ENCODE results near the gene ZBTB46.
"Not testable (repeated sequence)": the region's sequence is repeated elsewhere in the genome, so short reads cannot be mapped to it uniquely, and the experiment has no call there.

Gene ZBTB46

DNA sequence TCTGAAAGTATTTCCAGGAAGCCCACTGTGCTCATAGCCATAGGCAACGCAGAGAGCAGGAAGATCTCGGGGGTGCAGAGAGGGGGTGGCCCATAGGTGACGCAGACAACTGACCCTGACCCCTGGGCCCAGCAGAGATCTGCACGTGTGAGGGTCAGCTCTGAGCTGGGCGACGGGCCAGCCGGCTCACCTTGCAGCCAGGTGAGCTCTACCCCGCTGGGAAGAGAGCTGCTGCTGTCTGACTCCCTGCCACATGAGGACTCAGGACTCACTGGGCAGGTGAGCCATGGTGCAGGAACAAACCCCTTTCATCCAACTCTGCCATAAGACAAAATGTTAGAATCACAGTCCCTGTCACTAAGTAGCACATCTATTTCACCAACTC, 19.6 kb downstream of the ZBTB46 start:
- DNase-seq, result no peak

DNA sequence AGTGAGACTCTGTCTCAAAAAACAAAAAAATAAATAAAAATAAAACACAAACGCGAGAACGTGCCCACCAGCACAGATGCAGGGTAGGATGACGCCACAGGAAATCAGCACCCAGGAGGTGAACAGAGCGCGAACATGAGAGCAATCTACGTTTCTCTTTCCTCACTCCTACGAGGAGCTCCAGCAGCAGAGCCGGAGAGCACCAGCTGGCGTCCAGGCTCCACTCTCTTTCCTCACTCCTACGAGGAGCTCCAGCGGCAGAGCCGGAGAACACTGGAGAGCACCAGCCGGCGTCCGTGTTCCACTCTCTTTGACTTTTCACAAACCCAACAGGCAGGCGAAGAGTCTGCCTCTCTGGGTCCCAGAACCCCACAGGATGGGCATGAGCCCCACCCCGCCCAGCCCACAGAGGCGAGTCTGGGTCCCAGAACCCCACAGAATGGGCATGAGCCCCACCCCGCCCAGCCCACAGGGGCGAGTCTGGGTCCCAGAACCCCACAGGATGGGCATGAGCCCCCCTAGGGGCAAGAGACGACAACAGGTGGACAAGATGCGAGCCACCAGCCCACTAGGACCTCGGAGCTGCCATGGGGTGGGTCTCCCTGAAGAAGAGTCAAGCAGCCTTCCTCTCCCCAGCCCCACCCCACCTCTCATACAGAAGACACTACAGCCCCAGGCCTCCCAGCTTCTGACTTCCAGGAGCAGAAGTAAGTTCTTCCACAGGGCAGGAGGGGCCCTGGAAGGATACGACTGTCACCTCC, 20.2 kb downstream of the ZBTB46 start:
- no peak for DNase-seq

DNA sequence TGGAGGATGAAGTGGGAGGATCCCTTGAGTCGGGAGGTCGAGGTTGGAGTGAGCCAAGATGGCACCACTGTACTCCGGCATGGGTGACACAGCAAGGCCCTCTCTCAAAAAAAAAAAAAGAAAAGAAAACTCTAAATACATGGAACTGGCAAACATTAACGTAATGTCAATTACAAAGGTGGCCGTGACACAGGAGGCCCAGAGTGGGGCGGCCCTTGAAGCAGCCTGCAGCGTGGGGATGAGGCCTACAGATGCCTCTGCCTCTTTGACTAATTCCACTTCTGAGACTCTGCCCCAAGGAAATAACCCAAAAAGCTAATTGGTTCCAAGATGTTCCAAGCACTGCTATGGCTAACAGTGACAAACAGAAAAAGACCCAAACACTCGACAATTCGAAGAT, 21.2 kb downstream of the ZBTB46 start:
- no peak for DNase-seq

DNA sequence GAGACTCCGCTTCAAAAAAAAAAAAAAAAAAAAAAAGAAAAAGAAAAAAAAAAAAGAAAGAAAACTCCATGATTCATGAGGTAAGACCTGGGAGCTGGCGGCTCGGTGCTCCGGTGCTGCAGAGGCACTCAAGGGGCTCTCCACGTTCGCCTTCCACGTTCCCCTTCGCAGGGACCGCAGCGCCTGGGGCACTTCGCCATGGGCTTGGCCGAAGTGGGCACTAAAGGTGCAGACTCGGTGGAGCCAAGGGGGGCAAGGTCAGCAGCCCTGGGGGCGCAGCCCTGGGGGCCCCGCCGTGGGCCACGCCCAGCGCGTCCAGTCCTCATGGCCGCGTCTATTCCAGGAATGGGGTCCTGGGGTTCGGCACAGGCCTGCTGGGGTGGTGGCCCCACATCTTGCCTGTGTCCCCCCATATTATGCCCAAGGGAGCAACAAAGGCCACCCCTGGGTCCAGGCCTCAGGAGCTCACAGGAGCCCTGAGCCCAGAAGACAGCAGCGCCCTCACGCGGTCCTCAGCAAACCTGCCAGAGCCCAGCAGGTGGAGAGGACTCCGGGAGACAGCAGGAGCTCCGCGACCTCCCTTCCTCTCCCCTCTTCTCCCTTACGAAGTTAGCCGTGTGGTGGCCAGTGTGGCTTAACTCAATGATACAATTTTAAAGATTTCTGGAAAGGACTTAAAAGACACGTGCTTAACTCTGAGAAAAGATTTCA, 21.9 kb downstream of the ZBTB46 start:
- no peak for DNase-seq

DNA sequence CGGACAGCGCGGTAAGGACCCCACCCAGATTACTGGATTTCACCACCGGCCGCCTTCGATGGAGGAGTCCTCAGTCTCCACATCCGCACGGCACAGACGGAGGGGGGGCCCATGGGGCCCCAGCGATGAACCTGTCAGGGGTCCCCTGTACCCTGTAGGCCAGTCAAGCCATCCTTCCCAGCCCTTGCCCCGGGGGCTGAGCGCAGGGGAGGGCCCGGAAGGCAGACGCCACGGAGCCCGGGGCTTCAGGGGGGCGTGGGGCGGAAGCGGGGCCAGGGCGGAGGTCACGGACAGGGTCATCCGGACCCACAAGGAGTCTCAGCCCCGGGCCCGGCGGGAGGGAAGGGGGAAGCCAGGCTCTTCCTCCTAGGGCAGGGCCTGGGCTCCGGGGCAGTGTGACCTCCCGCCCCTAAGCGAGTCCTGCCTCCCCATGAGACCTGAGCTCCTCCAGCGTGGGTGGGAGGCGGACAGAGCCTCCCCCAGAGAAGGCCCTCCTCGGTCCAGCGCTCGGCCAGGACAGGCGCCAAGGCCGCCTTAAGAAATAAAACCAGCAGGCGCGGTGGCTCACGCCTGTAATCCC, 22.8 kb downstream of the ZBTB46 start:
- DNase-seq, result no peak

DNA sequence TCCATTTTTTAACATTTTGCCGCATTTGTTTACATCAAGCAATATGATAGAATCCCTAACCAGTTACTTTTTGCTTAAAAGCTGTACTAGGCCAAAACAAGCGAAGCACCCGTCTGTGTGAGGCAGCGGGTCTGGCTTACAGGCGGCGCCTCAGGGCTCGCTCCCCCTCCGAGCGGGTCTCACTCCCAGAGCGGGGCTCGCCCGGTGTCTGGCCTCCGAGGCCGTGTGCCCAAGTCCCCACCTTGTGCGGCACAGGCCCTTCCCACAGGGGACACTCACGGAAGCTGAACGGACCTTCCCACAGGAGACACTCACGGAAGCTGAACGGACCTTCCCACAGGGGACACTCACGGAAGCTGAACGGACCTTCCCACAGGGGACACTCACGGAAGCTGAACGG, 23.4 kb downstream of the ZBTB46 start:
- no peak for DNase-seq

DNA sequence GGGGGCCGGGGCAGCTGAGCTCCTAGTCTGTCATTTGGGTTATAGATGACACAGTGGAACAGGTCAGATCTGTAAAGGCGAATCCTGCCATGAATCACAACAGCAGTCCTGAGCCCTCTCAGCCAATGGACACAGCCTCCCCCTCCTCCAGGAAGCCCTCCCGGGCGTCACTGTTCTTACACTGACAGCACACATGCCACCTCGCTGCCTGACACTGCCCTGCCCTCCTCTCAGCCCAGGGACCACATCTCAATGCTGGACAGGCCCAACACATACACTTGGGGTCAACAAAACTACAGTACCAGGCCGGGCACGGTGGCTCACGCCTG, 26.8 kb downstream of the ZBTB46 start:
- DNase-seq, result no peak

DNA sequence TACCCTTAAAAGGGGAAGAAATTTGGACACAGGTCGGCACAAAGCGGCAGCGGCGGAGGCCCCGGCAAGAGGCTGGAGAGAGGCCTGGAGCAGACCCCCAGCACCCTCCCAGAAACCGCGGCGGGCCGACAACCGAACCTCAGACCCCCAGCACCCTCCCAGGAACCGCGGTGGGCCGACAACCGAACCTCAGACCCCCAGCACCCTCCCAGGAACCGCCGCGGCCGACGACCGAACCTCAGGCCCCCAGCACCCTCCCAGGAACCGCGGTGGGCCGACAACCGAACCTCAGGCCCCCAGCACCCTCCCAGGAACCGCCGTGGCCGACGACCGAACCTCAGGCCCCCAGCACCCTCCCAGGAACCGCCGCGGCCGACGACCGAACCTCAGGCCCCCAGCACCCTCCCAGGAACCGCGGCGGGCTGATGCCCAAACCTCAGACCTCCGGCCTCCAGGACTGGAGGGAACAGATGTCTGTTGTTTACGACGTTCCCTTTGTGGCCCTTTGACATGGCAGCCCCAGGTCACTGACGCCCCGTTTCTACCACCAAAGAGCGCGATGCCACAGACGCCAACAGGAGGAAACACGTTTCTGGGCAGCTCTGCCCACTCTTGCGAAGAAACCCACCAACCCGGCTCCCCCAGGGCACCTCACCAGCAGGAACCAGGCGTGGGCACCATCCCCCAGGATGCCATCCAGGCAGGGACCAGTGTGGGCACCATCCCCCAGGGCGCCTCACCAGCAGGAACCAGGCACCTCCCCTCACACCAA, 28.4 kb downstream of the ZBTB46 start:
- no peak for DNase-seq

DNA sequence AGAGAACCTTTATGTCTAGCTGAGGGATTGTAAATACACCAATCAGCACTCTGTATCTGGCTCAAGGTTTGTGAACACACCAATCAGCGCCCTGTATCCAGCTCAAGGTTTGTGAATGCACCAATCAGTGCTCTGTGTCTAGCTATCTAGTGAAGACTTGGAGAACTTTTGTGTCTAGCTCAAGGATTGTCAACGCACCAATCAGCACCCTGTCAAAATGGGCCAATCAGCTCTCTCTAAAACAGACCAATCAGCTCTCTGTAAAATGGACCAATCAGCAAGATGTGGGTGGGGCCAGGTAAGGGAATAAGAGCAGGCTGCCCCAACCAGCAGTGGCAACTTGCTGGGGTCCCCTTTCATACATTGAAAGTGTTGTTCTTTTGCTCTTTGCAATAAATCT, 29.9 kb downstream of the ZBTB46 start:
- not testable (repeated sequence) for DNase-seq

DNA sequence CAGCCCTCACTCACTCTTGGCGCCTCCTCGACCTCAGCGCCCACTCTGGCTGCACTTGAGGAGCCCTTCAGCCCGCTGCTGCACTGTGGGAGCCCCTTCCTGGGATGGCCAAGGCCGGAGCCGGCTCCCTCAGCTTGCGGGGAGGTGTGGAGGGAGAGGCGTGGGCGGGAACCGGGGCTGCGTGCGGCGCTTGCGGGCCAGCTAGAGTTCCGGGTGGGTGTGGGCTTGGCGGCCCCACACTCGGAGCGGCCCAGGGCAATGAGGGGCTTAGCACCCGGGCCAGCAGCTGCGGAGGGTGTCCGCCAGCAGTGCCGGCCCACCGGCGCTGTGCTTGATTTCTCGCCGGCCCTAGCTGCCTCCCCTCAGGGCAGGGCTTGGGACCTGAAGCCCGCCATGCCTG, 30.7 kb downstream of the ZBTB46 start:
- not testable (repeated sequence) for DNase-seq

DNA sequence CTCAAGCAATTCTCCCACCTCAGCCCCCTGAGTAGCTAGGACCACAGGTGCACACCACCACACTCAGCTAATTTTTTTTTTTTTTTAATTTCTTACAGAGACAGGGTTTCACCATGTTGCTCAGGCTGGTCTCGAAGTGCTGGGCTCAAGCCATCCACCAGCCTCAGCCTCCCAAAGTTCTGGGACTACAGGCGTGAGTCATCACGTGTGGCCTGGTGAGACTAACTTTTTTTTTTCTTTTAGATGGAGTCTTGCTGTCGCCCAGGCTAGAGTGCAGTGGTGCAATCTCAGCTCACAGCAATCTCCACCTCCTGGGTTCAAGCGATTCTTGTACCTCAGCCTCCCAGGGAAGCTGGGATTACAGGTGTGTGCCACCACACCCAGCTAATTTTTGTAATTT, 31.9 kb downstream of the ZBTB46 start:
- not testable (repeated sequence) for DNase-seq

DNA sequence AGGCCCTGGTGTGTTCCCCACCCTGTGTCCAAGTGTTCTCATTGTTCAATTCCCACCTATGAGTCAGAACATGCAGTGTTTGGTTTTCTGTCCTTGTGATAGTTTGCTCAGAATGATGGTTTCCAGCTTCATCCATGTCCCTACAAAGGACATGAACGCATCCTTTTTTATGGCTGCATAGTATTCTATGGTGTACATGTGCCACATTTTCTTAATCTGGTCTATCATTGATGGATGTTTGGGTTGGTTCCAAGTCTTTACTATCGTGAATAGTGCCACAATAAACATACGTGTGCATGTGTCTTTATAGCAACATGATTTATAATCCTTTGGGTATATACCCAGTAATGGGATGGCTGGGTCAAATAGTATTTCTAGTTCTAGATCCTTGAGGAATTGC, 33.9 kb downstream of the ZBTB46 start:
- not testable (repeated sequence) for DNase-seq

DNA sequence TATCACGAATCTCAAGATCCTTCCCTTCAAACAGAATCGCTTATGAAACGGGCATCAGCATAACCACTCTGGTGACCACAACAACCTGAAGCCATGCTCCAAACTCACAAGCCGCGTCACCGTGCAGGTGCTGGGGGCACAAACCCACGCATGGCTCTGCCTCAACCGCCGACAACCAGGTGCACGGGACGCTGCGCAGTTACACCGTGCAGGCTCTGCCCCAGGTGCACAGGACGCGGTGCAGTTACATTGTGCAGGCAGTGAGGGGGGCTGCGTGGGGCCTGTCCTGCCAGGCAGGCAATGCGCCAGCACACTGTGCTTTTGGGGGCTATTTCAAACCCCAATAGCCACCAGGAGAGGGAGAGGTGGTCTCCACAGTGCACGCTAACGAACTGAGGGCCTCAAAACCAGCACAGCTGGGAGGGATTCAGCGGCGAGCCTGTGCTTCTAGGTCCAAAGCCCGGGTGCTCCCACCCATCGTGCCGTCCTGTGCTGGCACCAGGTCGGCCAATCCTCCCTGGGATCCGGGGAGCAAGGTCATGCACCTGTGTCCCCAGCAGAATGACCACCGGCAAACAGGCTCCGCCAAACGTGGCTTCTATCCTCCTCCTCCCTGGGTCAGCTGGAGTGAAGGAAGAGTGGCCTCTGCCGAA, 35.8 kb downstream of the ZBTB46 start:
- DNase-seq, result no peak

DNA sequence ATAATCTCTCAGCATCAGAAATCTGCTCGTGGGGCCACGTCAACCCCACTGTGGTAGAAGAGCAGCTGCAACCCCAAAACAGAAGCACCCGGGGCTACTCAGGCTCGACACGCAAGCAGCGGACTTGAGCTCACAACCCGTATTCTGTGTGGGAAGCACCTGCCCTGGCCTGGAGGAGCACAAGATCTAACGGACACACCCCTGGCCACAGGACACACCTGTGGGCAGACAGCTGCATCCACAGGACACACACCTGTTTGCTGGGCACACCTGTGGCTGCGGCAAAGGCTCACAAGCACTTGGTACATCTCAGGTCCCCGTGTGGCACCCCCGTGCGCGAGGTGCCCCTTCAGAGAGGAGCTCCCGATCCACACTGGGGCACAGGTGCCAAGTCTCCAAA, 36.5 kb downstream of the ZBTB46 start:
- DNase-seq, result no peak

DNA sequence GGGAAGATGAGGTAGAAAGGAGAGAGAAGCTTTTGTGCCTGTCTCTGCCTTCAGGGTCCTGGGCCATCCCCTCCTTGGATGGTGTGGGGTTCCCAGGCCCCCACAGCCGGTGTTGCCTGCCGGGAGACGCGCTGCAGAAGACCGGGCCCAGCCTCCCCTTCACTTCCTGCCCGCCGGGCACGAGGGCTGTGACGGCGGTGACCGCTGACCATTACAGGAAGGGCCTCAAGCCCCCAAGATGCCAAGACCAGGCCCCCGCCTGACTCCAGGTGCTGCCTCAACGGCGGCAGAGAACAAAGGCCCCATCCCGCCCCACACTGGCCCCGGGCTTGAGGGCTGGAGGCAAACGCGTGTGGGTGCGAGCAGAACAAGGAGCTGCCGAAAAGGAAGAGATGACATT, 38.2 kb downstream of the ZBTB46 start:
- no peak for DNase-seq

DNA sequence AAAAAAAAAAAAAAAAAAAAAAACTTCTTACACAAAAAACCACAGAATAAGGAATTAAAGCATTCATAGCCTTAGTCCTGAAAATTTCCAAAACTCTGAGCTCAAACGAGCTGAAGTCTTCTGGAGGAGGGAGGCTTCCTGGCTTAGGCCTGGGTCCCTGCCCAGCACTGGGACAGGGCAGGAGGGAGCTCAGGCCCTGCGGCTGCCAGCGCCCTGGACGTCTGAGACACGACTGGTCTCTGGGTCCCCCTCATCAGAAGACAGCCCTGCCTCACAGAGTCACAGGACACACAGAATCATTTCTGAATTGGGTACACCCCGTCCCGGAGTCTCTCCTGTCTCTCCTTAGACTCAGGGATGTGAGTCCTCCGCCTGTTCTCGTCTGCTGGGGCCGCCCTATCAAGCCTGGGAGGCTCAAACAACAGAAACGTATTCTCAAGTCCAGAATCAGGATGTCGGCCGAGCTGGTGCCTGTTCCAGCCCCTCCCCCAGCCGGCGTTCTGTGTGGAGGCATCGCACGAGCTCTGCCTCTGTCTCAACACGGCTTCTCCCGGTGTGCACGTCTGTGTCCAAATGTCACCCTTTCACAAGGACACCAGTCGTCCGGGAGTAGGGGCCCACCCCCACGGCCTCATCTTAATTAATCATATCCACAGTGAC, 39.4 kb downstream of the ZBTB46 start:
- no peak for DNase-seq

DNA sequence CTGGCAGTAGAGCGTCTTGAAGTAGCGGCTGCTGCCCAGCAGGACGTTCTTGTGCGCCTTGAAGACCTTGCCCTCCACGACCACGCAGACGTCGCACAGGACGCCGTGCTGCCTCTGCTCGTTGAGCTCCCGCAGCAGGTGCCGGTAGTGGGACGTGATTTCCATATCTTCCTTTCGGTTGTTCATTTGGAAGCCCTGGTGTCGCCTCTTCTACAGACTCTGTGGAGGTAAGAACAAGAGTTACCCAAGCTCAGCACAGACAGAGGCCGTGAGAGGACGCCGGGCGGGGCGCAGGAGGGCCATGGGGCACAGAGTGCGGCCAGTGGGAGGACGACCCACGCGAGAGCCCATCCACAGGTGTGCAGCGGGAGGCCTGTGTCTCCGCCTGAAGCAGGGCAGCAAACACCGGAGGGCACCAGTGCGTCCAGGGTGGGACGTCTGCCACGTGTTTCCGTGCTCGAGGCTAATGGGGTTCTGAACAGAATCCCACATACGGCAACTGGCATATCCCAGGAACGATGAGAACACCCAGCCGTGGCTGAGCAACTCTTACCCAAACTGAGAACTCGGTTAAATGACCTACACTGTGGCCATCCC, 40.4 kb downstream of the ZBTB46 start:
- DNase-seq, result no peak

DNA sequence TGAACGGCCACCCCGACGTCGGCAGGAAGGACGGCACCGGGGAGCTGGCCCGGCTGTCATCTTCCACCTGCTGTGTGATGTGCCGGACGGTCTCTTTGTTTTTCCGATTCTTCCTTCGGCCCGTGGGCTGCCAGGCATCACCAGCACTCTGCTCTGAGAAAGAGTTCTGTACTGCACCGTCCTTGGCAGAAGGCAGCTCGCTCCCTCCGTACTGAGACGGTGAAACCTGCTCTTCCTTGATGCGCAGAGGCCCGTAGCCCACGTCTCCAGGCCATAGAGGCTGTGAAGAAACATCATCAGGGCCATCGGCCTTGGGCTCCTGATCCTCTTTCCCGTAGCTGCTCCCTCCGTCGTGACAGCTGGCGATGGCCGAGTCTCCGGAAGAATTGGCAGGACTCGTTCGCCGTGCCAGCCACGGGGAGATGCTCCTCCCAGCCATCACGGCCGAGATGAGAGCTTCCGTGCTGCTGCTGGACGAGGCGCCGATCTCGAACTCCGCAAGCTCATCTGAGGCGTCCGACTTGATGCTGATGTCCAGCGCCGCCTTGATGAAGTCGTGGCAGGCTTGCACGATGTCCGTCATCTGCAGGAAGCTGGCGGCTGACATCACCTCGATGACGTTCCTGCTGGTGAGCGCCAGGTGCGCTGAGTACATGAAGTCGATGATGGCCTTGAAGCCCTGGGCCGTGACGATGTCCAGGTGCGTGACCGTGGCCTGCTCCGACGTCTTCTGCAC, 41.1 kb downstream of the ZBTB46 start:
- DNase-seq, result no peak

DNA sequence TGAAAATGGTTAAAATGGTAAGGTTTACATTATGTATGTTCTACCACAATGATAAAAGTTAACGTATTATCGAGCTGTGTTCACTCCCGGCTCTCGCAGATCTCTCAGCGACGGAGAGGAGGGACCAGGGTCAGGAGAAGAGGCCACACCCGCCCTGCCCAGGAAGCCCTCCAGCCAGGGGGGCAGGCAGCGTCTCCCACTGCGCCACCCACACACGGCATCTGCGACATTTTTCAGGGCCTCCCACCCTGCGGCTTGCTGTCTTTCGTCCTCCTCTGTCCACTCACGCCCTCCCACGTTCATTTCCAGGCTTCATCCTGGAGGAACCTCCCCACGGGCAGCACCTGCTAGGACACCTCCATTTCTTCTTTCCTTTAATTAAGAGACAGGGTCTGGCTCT, 43.3 kb downstream of the ZBTB46 start:
- DNase-seq, result no peak

DNA sequence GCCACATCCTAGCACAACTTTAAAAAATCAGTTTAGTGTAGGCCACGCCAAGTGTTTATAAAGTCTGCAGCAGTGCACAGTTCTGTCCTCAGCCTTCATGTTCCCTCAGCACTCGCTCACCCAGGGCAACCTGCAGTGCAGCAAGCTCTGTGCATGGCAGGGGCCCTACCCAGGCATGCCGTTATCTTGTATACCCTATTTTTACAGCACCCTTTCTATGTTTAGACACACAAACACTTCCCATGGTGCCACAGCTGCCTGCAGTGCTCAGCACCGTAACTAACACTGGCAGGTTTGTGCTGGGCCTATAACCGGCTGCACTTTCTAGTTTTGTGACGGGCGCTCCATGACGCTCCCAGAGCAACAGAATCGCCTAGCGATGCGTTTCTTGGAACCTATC, 43.8 kb downstream of the ZBTB46 start:
- DNase-seq, result no peak

DNA sequence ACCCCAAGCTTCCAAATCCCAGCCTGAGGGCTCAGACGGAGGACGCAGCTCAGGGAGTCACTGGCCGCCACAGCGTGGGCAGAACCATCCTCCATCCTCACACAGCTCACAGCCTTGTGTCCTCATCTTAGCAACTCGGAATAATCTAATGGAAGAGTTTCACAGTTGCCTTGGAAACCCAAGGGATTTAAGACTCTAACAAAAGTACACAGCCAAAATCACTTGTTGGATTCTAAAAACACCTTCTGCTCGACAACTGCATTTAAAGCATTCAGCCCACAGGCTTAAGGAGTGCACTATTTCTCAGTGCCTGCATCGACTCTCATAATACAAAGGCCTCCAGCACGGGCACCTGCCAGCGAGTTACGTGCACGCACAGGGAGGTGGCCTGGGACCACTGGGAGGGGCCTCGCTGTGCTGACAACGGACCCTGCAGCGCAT, 45.4 kb downstream of the ZBTB46 start:
- DNase-seq, result no peak

All from activated CD4-positive, alpha-beta T cell treated with anti-CD3 and anti-CD28 coated beads, Interleukin-2, amount 50 U/mL, for 16 hours (primary cell).